HepG2 (cell line): Measurements from ENCODE around the gene IRF1. TPM values are rescaled to one million over a fixed set of nuclear protein-coding genes. Genes with fewer than 3 reads are reported as not detected.
A peak's percentile ranks its signal among the peaks of the same experiment; 100 is the strongest.

Experiments
- BRF2 ChIP-seq: sonication (generic); formaldehyde crosslinking; IDR thresholded peaks from 2 replicates; pipeline ENCODE4 v1.8.1; 2022; ENCODE audit warnings: mild to moderate bottlenecking, missing genetic modification reagents
- FOXA3 ChIP-seq: IDR thresholded peaks from 2 replicates; pipeline ENCODE4 v1.6.1; 2016; ENCODE audit warnings: missing genetic modification reagents, missing compliant biosample characterization
- GABPB1 ChIP-seq: IDR thresholded peaks from 2 replicates; pipeline ENCODE4 v1.6.1; 2016; ENCODE audit warnings: mild to moderate bottlenecking, missing genetic modification reagents, moderate library complexity, missing compliant biosample characterization
- HNRNPL ChIP-seq: fragments of 200-400 bp; formaldehyde crosslinking; IDR thresholded peaks from 2 replicates; pipeline ENCODE4 v1.6.1; 2017; ENCODE audit warnings: mild to moderate bottlenecking, low read depth, low read length
- KAT2B ChIP-seq: fragments of 150-350 bp; IDR thresholded peaks from 2 replicates; pipeline ENCODE4 v1.6.1; 2014; ENCODE audit warnings: low read depth, low read length, borderline replicate concordance
- KAT7 ChIP-seq: IDR thresholded peaks from 2 replicates; pipeline ENCODE4 v1.6.1; 2018; ENCODE audit warnings: borderline replicate concordance, missing compliant biosample characterization
- NR1H2 ChIP-seq: sonication (generic); formaldehyde crosslinking; IDR thresholded peaks from 2 replicates; pipeline ENCODE4 v1.8.1; 2022; ENCODE audit warnings: low read depth, missing genetic modification reagents, borderline replicate concordance
- POLR2AphosphoS5 ChIP-seq: IDR thresholded peaks from 2 replicates; pipeline ENCODE4 v1.6.1; 2012; ENCODE audit warnings: low read depth, low read length
- RFXANK ChIP-seq: IDR thresholded peaks from 2 replicates; pipeline ENCODE4 v1.6.1; 2016
- RXRB ChIP-seq: IDR thresholded peaks from 2 replicates; pipeline ENCODE4 v1.6.1; 2016; ENCODE audit warnings: borderline replicate concordance, missing genetic modification reagents, missing compliant biosample characterization
- THYN1 ChIP-seq: sonication (generic); formaldehyde crosslinking; IDR thresholded peaks from 2 replicates; pipeline ENCODE4 v1.8.1; 2023; ENCODE audit warnings: low read depth, mild to moderate bottlenecking, moderate library complexity, missing genetic modification reagents, borderline replicate concordance
- WIZ ChIP-seq: sonication (generic); formaldehyde crosslinking; IDR thresholded peaks from 2 replicates; pipeline ENCODE4 v1.5.1; 2020; ENCODE audit warnings: mild to moderate bottlenecking, missing genetic modification reagents
- YEATS4 ChIP-seq: sonication (generic); formaldehyde crosslinking; IDR thresholded peaks from 2 replicates; pipeline ENCODE4 v1.4.0; 2020; ENCODE audit warnings: missing genetic modification reagents, borderline replicate concordance
- ZC3H4 ChIP-seq: sonication (generic); formaldehyde crosslinking; IDR thresholded peaks from 2 replicates; pipeline ENCODE4 v1.4.0; 2020; ENCODE audit warnings: missing genetic modification reagents, borderline replicate concordance
- ZMYM3 ChIP-seq: sonication (generic); formaldehyde crosslinking; IDR thresholded peaks from 2 replicates; pipeline ENCODE4 v1.5.1; 2020; ENCODE audit warnings: mild to moderate bottlenecking, missing genetic modification reagents
- ZNF572 ChIP-seq: sonication (generic); formaldehyde crosslinking; IDR thresholded peaks from 2 replicates; pipeline ENCODE4 v1.5.1; 2020; ENCODE audit warnings: mild to moderate bottlenecking, missing genetic modification reagents
- ZNF614 ChIP-seq: IDR thresholded peaks from 2 replicates; pipeline ENCODE4 v1.6.1; 2018; ENCODE audit warnings: missing biosample characterization, missing genetic modification reagents, inconsistent platforms, borderline replicate concordance
- ZNF670 ChIP-seq: sonication (generic); formaldehyde crosslinking; IDR thresholded peaks from 2 replicates; pipeline ENCODE4 v1.8.0; 2022; ENCODE audit warnings: mild to moderate bottlenecking, missing genetic modification reagents, borderline replicate concordance
- ZNF788 ChIP-seq: sonication (generic); formaldehyde crosslinking; IDR thresholded peaks from 2 replicates; pipeline ENCODE4 v1.5.0; 2020; ENCODE audit warnings: mild to moderate bottlenecking, missing genetic modification reagents, borderline replicate concordance
- ZNF878 ChIP-seq: sonication (generic); formaldehyde crosslinking; IDR thresholded peaks from 2 replicates; pipeline ENCODE4 v1.8.1; 2023; ENCODE audit warnings: mild to moderate bottlenecking, missing genetic modification reagents, moderate library complexity
- ZSCAN25 ChIP-seq: sonication (generic); formaldehyde crosslinking; IDR thresholded peaks from 2 replicates; pipeline ENCODE4 v1.8.0; 2022; ENCODE audit warnings: mild to moderate bottlenecking, missing genetic modification reagents
- polyA plus RNA-seq, 8 experiments: library from polyadenylated mRNA; depleted of rRNA in 3 of 8; stranded (reverse) in 7 of 8; unstranded in 1 of 8; fragments of >200 nt; fragmentation: Illumina TruSeq in 4 of 8; extraction: Trizol in 4 of 8; gene quantifications; 2 replicates each; pipeline versions ENCODE4 v1.2.1 to v1.2.3, GENCODE V29; 2011 to 2016; ENCODE audit warnings: low read depth in 4 of 8, missing spikeins in 1 of 8, mixed read lengths in 1 of 8; ENCODE audit not compliant: insufficient read depth in 1 of 8
- total RNA-seq, 5 experiments: library from RNA; depleted of rRNA; stranded (reverse); fragments of >200 nt; fragmentation: Illumina TruSeq; extraction: Trizol; gene quantifications; 2 replicates each; pipeline ENCODE4 v1.2.3, GENCODE V29; 2016; ENCODE audit warnings: low read depth in 1 of 5
- TF ChIP-seq, protein P1 (sequence below): sonication (generic); formaldehyde crosslinking; IDR thresholded peaks from 2 replicates; pipeline ENCODE4 v1.4.0; 2020; ENCODE audit warnings: missing genetic modification reagents, mild to moderate bottlenecking, borderline replicate concordance
- TF ChIP-seq, protein P2 (sequence below): sonication (generic); formaldehyde crosslinking; conservative IDR thresholded peaks from 2 replicates; pipeline ENCODE4 v1.4.0; 2020; ENCODE audit warnings: missing genetic modification reagents

The IRF1 gene
- total and polyA plus RNA-seq, 2 of the 13 experiments (the other 11 are each of a cell fraction or from before 2014, with no cell fraction given), result 4.1 to 8.8 TPM

- TF ChIP-seq ZNF614 (CRISPR knock-in tag) (no peak), ZNF670 (CRISPR knock-in tag) (peak; percentile 72; the same call in 1 of the 2 replicates), ZSCAN25 (CRISPR knock-in tag) (peak; percentile 99), ZNF572 (CRISPR knock-in tag) (peak; percentile 60; the same call in 1 of the 2 replicates), ZMYM3 (CRISPR knock-in tag) (no peak), RXRB (CRISPR knock-in tag) (no peak), KAT2B (no peak), RFXANK (CRISPR knock-in tag) (0 out of 2 replicates have a peak, but pooled peaks have one; percentile 46), ZNF788 (no peak), HNRNPL (peak; percentile 79), KAT7 (no peak; the same call in 1 of the 2 replicates), FOXA3 (no peak; the same call in 1 of the 2 replicates), ZNF878 (CRISPR knock-in tag) (peak; percentile 86), GABPB1 (CRISPR knock-in tag) (peak; percentile 75), THYN1 (CRISPR knock-in tag) (no peak), NR1H2 (CRISPR knock-in tag) (no peak), WIZ (peak; percentile 66; the same call in 1 of the 2 replicates), POLR2AphosphoS5 (peak; percentile 82), ZC3H4 (CRISPR knock-in tag) (no peak; the same call in 1 of the 2 replicates), BRF2 (peak; percentile 92; the same call in 1 of the 2 replicates), YEATS4 (CRISPR knock-in tag) (peak; percentile 64; the same call in 1 of the 2 replicates)
- TF ChIP-seq, protein P1, sequence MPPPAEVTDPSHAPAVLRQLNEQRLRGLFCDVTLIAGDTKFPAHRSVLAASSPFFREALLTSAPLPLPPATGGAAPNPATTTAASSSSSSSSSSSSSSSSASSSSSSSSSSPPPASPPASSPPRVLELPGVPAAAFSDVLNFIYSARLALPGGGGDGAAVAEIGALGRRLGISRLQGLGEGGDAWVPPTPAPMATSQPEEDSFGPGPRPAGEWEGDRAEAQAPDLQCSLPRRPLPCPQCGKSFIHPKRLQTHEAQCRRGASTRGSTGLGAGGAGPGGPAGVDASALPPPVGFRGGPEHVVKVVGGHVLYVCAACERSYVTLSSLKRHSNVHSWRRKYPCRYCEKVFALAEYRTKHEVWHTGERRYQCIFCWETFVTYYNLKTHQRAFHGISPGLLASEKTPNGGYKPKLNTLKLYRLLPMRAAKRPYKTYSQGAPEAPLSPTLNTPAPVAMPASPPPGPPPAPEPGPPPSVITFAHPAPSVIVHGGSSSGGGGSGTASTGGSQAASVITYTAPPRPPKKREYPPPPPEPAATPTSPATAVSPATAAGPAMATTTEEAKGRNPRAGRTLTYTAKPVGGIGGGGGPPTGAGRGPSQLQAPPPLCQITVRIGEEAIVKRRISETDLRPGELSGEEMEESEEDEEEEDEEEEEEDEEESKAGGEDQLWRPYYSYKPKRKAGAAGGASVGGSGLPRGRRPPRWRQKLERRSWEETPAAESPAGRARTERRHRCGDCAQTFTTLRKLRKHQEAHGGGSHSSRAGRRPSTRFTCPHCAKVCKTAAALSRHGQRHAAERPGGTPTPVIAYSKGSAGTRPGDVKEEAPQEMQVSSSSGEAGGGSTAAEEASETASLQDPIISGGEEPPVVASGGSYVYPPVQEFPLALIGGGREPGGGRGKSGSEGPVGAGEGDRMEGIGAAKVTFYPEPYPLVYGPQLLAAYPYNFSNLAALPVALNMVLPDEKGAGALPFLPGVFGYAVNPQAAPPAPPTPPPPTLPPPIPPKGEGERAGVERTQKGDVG (CRISPR knock-in tag), result no peak
- TF ChIP-seq, protein P2, sequence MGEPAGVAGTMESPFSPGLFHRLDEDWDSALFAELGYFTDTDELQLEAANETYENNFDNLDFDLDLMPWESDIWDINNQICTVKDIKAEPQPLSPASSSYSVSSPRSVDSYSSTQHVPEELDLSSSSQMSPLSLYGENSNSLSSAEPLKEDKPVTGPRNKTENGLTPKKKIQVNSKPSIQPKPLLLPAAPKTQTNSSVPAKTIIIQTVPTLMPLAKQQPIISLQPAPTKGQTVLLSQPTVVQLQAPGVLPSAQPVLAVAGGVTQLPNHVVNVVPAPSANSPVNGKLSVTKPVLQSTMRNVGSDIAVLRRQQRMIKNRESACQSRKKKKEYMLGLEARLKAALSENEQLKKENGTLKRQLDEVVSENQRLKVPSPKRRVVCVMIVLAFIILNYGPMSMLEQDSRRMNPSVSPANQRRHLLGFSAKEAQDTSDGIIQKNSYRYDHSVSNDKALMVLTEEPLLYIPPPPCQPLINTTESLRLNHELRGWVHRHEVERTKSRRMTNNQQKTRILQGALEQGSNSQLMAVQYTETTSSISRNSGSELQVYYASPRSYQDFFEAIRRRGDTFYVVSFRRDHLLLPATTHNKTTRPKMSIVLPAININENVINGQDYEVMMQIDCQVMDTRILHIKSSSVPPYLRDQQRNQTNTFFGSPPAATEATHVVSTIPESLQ (CRISPR knock-in tag), result no peak
Observed at GRCh38 chr5:132490484-132491367, at the start of gene IRF1 (continued).
